Testis (tissue), 3 donors: ENCODE results near the gene HBA2. TPM values are rescaled to one million over a fixed set of nuclear protein-coding genes. Genes with fewer than 3 reads are reported as not detected.
A peak's percentile ranks its signal among the peaks of the same experiment; 100 is the strongest.

Experiments used
- DNase-seq: peaks from one replicate; pipeline ENCODE4 v3.0.0-alpha.2; 2019
- H3K27ac ChIP-seq, 2 donors: fragments of 200-600 bp; sonication (generic); one replicate each; pipeline ENCODE4 v1.5.1; 2019
- H3K27me3 ChIP-seq: fragments of 200-600 bp; sonication (generic); one replicate; pipeline ENCODE4 v1.5.1; 2019
- H3K36me3 ChIP-seq: fragments of 200-600 bp; sonication (generic); one replicate; pipeline ENCODE4 v1.5.1; 2017; ENCODE audit warnings: low read depth; ENCODE audit errors: missing control alignments
- H3K4me1 ChIP-seq: fragments of 200-600 bp; sonication (generic); one replicate; pipeline ENCODE4 v1.5.1; 2019
- H3K4me3 ChIP-seq, 2 donors: fragments of 200-600 bp; sonication (generic); one replicate each; pipeline ENCODE4 v1.5.1; 2017 to 2019
- H3K9me3 ChIP-seq: fragments of 200-600 bp; sonication (generic); one replicate; pipeline ENCODE4 v1.5.1; 2017
- POLR2A ChIP-seq: fragments of 450-650 bp; IDR thresholded peaks from one replicate; pipeline ENCODE4 v1.6.1; 2017; ENCODE audit warnings: antibody characterized with exemption, mild to moderate bottlenecking, moderate library complexity
- WGBS, 2 donors: methylation state at CpG; one replicate each; pipeline ENCODE4 v1.1.5; 2018; 5-methylcytosine and 5-hydroxymethylcytosine counted together
- intact Hi-C: fragments of 100-400 bp; cut with DNase I; formaldehyde crosslinking; loops from one replicate; pipeline ENCODE4 v1.15.1; 2023; ENCODE audit warnings: low total_unique reads
- polyA plus RNA-seq: library from polyadenylated mRNA; stranded (reverse); fragments of 350-450 nt; fragmentation: Illumina TruSeq; extraction: RNeasy Lipid Tissue Mini Kit (QIAGEN cat#74804); gene quantifications from one replicate; pipeline ENCODE4 v1.2.3, GENCODE V29; 2014; ENCODE audit warnings: low read depth, low replicate concordance; ENCODE audit not compliant: insufficient read depth
- total RNA-seq, 2 donors: library from RNA; depleted of rRNA; stranded (reverse); fragments of >200 nt; gene quantifications; one replicate each; pipeline ENCODE4 v1.2.3, GENCODE V29; 2016
- TF ChIP-seq, protein P1 (sequence below), 3 experiments: fragments of 450-650 bp in 2 of 3; fragments of 200-600 bp in 1 of 3; sonication (generic) in 1 of 3; IDR thresholded peaks; one replicate each; pipeline ENCODE4 v1.5.1; 2016 to 2019; ENCODE audit warnings: antibody characterized with exemption in 3 of 3, mild to moderate bottlenecking in 2 of 3, moderate library complexity in 1 of 3

HBA2 gene
- total and polyA plus RNA-seq, 3 donors from 2014 or later = 7.1 to 68.9 (median 27.4) TPM

DNA sequence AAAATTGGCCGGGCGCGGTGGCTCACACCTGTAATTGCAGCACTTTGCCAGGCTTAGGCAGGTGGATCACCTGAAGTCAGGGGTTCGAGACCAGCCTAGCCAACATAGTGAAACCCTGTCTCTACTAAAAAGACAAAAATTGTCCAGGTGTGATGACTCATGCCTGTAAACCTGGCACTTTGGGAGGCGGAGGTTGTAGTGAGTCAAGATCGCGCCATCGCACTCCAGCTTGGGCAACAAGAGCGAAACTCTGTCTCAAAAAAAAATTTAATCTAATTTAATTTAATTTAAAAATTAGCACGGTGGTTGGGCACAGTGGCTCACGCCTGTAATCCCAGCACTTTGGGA, 6.0 kb downstream of the HBA2 start:
- Histone ChIP-seq H3K9me3 (no peaks in the 10 kb centered on the region), H3K4me1 (peaks cover 11% of the 10 kb centered on the region), H3K27me3 (no peaks in the 10 kb centered on the region), H3K27ac (no peak overlapping the region), H3K4me3 (no peak overlapping the region), H3K36me3 (no peaks in the 10 kb centered on the region)
- intact Hi-C loops = no loop called here
- DNase-seq = no peak
- WGBS, 2 donors = 81 to 86% methylated on average over 11 of the region's 11 CpGs
- TF ChIP-seq, protein P1, sequence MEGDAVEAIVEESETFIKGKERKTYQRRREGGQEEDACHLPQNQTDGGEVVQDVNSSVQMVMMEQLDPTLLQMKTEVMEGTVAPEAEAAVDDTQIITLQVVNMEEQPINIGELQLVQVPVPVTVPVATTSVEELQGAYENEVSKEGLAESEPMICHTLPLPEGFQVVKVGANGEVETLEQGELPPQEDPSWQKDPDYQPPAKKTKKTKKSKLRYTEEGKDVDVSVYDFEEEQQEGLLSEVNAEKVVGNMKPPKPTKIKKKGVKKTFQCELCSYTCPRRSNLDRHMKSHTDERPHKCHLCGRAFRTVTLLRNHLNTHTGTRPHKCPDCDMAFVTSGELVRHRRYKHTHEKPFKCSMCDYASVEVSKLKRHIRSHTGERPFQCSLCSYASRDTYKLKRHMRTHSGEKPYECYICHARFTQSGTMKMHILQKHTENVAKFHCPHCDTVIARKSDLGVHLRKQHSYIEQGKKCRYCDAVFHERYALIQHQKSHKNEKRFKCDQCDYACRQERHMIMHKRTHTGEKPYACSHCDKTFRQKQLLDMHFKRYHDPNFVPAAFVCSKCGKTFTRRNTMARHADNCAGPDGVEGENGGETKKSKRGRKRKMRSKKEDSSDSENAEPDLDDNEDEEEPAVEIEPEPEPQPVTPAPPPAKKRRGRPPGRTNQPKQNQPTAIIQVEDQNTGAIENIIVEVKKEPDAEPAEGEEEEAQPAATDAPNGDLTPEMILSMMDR (IDR thresholded peaks at IDR 0.05) = no peak
- TF ChIP-seq POLR2A = no peak

DNA sequence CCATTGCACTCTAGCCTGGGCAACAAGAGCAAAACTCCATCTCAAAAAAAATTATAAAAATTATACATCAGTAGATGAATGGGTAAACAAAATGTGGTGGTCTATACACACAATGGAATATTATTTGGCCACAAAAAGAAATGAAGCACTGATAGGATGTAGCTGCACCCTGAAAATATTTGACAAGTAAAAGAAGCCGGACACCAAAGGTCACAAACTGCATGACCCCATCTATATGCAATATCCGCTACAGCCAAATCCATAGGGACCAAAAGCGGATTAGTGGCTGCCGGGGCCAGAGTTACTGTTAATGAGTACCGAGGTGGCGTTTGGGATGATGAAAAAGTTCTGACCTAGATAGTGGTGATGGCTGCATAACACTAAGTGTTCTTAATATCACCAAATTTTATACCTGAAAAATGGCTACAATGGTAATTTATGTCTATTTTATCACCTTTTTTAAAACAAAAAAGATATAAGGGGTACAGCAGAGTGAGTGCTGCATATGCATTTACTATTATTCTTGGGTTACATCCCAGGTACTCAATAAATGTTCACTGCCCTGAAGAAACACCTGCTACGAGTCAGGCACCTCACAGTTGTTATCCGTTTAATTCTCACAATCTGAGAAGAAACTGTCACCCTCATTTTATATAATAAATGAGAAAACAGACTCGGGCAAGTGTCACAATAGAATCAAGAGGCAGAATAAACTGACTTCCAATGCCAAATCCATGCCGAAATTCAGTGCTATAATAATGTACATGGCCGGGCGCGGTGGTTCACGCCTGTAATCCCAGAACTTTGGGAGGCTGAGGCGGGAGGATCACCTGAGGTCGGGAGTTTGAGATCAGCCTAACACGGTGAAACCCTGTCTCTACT, 6.8 kb downstream of the HBA2 start:
- DNase-seq = no peak
- 47 to 62% methylated on average over 17 of the region's 17 CpGs for WGBS, 2 donors
- H3K9me3 ChIP-seq = no peaks in the 10 kb centered on the region
- intact Hi-C loops = no loop called here
- H3K36me3 ChIP-seq = no peaks in the 10 kb centered on the region
- peaks cover 11% of the 10 kb centered on the region for H3K4me1 ChIP-seq
- H3K4me3 ChIP-seq = peak overlapping the region in 1 of 2 donors; percentile 26
- no peak overlapping the region for H3K27ac ChIP-seq
- H3K27me3 ChIP-seq = no peaks in the 10 kb centered on the region
- no peak for TF ChIP-seq POLR2A
- TF ChIP-seq, protein P1 (IDR thresholded peaks at IDR 0.05) = no peak

DNA sequence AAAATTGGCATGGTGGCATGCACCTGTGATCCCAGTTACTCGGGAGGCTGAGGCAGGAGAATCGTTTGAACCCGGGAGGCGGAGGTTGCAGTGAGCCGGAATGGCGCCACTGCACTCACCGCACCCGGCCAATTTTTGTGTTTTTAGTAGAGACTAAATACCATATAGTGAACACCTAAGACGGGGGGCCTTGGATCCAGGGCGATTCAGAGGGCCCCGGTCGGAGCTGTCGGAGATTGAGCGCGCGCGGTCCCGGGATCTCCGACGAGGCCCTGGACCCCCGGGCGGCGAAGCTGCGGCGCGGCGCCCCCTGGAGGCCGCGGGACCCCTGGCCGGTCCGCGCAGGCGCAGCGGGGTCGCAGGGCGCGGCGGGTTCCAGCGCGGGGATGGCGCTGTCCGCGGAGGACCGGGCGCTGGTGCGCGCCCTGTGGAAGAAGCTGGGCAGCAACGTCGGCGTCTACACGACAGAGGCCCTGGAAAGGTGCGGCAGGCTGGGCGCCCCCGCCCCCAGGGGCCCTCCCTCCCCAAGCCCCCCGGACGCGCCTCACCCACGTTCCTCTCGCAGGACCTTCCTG, 7.5 kb downstream of the HBA2 start, which contains the start of gene HBQ1:
Gene HBQ1 (plus strand): TSS at position 359 of the 575 bp plus-strand sequence. CDS start 28 bp downstream, at position 387.
- Histone ChIP-seq H3K4me3 (peak within 1 kb of the TSS; percentile 26 to 54), H3K9me3 (no peaks in the 10 kb centered on the region), H3K27ac (no peak within 1 kb of the TSS), H3K27me3 (no peaks in the 10 kb centered on the region), H3K36me3 (no peaks in the 10 kb centered on the region), H3K4me1 (peaks cover 11% of the 10 kb centered on the region)
- DNase-seq = no peak
- intact Hi-C loops = no loop called here
- TF ChIP-seq, protein P1 (IDR thresholded peaks at IDR 0.05) = peak; percentile 35 to 42 (median 38)
- TF ChIP-seq POLR2A = no peak
- WGBS, 2 donors = 5% methylated on average over 4 to 49 of the region's 59 CpGs

DNA sequence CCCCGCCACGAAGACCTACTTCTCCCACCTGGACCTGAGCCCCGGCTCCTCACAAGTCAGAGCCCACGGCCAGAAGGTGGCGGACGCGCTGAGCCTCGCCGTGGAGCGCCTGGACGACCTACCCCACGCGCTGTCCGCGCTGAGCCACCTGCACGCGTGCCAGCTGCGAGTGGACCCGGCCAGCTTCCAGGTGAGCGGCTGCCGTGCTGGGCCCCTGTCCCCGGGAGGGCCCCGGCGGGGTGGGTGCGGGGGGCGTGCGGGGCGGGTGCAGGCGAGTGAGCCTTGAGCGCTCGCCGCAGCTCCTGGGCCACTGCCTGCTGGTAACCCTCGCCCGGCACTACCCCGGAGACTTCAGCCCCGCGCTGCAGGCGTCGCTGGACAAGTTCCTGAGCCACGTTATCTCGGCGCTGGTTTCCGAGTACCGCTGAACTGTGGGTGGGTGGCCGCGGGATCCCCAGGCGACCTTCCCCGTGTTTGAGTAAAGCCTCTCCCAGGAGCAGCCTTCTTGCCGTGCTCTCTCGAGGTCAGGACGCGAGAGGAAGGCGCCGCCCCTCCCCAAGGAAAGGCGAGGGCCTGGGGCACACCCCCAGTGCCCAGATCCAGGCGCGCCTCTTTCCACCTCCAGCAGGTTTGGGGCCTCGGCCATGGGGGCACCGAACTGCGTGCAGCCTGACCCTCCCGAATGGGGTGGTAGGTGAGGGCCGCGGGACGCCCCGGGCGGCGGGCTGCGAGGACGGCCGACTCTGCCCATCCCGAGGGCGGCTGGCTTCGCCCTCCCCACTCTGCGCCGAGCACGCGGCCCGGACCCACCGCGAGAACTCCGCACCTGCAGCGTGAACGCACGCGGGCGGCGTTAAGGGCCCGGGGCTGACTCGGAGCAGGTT, 8.2 kb downstream of the HBA2 start:
- 0% methylated on average over 77 of the region's 89 CpGs; no CpG with 5 or more reads in 1 of the 2 donors for WGBS, 2 donors
- Histone ChIP-seq H3K36me3 (no peaks in the 10 kb centered on the region), H3K9me3 (no peaks in the 10 kb centered on the region), H3K27ac (no peak overlapping the region), H3K4me3 (peak overlapping the region; percentile 26 to 54), H3K27me3 (no peaks in the 10 kb centered on the region), H3K4me1 (peaks cover 11% of the 10 kb centered on the region)
- intact Hi-C loops = no loop called here
- TF ChIP-seq POLR2A = no peak
- TF ChIP-seq, protein P1 (IDR thresholded peaks at IDR 0.05) = peak in 1 of 3 experiments; percentile 95
- DNase-seq = peak; percentile 85
